OCI-LY1 (cell line): Measurements from ENCODE around the gene HORMAD2.

ENCODE experiments used
- EZH2 ChIP-seq: fragments of 200-600 bp; sonication (generic), shearing (Covaris generic); IDR thresholded peaks from 2 replicates; pipeline ENCODE4 v1.8.0; 2017; ENCODE audit warnings: borderline replicate concordance, mixed run types, mild to moderate bottlenecking, antibody characterized with exemption, low read length, moderate library complexity, mixed read lengths
- TF ChIP-seq, protein P1 (sequence below): fragments of 200-600 bp; sonication (generic), shearing (Covaris generic); IDR thresholded peaks from 2 replicates; pipeline ENCODE4 v1.5.1; 2017; ENCODE audit warnings: mild to moderate bottlenecking, antibody characterized with exemption, low read length, moderate library complexity, mixed read lengths

DNA sequence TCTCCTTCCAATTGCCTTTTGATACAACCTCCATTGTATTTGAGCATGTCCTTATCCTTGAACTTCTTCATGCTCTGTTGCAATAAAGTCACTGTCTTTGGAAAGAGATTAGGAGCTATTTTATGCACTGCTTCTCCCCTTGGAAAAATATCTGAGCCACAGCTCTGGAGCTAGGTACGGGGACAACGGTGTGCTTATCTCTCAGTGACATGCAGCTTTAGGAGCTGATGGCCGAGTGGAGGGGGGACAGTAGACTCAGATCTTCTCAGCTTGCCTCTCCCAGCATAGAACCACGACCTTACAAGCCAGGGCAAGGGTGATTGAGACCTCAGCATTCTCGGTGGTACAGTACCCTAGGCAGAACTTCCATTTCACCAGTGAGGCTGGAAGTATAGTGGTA is 64.1 kb downstream of the HORMAD2 start:
- TF ChIP-seq, protein P1, sequence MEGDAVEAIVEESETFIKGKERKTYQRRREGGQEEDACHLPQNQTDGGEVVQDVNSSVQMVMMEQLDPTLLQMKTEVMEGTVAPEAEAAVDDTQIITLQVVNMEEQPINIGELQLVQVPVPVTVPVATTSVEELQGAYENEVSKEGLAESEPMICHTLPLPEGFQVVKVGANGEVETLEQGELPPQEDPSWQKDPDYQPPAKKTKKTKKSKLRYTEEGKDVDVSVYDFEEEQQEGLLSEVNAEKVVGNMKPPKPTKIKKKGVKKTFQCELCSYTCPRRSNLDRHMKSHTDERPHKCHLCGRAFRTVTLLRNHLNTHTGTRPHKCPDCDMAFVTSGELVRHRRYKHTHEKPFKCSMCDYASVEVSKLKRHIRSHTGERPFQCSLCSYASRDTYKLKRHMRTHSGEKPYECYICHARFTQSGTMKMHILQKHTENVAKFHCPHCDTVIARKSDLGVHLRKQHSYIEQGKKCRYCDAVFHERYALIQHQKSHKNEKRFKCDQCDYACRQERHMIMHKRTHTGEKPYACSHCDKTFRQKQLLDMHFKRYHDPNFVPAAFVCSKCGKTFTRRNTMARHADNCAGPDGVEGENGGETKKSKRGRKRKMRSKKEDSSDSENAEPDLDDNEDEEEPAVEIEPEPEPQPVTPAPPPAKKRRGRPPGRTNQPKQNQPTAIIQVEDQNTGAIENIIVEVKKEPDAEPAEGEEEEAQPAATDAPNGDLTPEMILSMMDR = no peak
- no peak for TF ChIP-seq EZH2
